NCI-H187 treated with DMSO at 0.1 percent for 48 hours (cell line): ENCODE measurements around the gene WFDC8.
"Not testable (repeated sequence)": the region's sequence is repeated elsewhere in the genome, so short reads cannot be mapped to it uniquely, and the experiment has no call there.

Experiments used
- DNase-seq: peaks from one replicate; lab custom pipeline; 2025; lab: John Stamatoyannopoulos, UW

WFDC8 gene

DNA sequence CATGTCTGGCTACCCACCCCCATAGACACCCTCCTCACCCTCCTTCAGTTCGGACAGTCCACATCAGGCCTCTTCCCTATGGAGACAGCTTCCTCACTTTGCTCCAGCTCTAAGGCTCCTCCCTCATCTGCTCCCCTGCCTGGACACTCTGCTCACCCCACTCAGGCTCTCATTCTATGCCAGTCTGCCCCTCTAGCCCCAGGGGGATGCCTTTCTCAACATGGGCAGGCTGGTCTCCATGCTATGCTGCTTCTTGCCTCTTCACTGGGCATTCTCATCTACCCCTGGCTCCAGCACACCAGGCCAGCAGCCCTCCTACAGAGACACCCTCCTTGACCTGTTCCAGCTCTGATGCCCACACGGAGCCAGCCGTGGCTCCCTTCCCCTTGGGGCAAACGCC lies at the start of gene WFDC8:
TSS of gene WFDC8 (minus strand) at position 101 of the 400 bp plus-strand sequence. CDS start at position 64, 37 bp downstream.
- no peak for DNase-seq

DNA sequence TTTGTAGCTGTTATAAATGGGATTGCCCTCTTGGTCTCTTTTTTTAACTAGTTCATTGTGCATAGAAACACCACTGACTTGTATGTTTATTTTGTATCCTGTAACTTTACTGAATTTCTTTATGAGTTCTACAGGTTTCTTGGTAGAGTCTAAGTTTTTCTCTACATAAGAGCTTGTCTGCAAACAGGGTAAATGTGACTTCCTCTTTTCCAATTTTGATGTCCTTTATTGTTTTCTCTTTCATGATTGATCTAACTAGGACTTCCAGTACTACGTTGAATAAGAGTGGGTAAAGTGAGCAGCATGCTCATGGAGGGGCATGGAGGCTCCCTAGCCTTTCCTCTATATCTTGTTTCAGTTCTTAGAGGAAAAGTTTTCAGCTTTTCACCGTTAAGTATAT lies 47.5 kb upstream of the WFDC8 start:
- no peak for DNase-seq

DNA sequence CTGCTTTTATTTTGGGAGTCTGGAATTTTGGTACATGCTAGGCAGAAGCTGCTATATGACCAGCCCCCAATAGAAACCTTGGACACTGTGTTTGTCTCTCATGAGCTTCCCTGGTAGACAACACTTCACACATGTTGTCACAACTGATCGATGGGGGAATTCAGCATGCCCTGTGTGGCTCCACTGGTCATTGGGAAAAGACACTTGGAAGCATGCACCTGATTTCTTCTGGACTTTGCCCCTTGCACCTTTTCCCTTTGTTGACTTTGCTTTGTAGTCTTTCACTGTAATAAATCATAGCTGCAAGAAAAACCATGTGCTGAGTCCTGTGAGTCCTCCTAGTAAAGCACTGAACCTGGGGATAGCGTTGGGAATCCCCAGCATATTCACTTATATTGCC lies 42.5 kb upstream of the WFDC8 start:
- no peak for DNase-seq

DNA sequence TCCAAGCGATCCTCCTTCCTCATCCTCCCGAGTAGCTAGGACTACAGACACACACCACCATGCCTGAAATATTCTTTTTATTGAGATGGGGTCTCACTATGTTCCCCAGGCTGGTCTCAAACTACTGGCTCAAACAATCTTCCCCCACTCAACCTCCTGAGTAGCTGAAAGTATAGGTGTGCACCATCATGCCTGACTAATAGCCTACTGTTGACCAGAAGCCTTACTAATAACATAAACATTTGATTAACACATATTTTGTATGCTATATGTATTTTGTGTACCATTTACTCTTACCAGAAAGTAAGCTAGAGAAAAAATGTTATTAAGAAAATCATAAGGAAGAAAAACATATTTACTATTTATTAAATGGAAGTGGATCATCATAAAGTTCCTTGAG lies 38.5 kb upstream of the WFDC8 start:
- DNase-seq, result no peak

DNA sequence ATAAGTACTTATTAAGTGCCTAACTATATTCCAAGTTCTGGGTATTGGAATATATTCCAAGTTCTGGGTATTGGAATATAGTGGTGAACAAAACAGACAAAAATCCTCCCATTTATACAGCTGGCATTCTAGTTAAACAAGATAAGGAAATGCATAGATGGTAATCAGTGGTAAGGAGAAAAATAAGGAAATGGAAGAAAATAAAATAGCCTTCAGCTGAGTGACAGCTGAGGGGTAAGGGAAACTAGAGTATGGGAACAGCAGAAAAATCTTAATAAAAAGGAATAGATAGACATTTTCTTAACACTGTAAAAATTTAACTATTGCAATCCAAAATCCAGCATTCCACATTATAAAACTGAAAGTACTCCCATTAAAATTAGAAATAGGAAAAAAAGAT lies 33.2 kb upstream of the WFDC8 start:
- DNase-seq, result no peak

DNA sequence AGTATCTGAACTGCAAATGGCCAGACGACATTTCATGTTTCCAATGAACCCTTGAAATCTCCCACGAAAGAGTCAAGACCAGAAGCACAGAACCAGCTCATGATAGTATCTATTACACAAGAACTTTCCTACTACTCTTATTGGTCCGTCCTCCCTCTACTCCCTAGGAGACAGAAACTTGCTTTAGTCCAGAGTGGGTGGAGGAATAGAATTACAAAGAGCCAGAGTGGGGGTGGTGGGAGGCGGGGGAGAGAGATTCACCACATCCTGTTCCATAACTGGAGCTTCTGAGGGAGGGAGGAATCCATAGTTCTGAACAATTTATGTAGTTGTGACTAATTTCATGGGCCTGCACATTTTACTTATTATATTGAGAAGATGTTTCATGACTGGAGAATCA lies 32.0 kb upstream of the WFDC8 start:
- DNase-seq, result no peak

DNA sequence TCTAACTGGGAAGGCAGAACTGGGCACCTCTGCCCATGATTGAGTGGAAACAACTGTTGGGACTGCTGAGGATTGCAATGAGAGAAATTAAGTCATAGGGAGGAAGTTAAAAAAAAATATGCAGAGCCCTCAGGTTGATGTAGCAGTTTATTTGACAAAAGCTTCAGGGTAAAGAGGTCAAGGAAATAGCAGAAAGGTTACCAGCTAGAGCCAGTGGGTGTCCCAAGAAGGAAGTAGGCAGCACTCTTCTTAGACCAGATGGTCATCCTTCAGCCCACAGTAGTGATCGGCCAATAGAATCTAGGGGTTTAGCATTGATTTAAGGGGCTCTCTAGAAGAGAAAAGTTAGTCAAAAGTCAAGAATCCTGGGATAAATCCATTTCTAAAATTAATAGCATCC lies 28.7 kb upstream of the WFDC8 start:
- no peak for DNase-seq

DNA sequence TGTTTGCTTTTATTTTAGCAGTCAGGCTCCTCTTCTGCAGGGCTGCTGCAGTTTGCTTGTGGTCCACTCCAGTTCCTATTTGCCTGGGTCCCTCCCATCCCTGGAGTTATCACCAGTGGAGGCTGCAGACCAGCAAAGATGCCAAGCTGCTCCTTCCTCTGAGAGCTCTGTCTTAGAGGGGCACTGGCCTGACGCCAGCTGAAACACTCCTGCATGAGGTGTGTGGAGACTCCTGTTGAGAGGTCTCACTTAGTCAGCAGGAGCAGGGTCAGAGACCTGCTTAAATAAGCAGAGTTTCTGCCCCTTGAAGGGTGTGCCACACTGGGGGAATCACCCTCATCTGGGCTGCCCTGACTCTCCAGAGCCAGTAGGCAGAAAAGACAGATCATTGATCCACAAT lies 16.2 kb upstream of the WFDC8 start:
- no peak for DNase-seq

DNA sequence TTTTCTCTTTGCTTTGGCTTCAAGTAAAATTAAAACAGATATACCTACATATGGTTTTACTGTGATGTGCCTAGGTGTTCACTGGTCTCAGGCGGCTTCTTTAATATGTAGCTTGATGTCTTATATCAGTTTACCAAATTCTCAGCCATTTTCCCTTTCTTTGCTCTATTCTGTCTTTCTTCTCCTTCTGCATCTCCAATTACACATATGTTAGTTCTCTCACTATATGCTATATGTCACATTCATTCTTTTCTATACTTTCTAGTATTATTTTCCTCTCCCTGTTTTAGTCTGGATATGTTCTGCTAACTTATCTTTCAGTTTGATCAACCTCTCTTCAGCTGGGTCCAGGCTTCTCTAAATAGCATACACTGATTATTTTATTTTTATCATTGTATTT lies 14.4 kb upstream of the WFDC8 start:
- no peak for DNase-seq

DNA sequence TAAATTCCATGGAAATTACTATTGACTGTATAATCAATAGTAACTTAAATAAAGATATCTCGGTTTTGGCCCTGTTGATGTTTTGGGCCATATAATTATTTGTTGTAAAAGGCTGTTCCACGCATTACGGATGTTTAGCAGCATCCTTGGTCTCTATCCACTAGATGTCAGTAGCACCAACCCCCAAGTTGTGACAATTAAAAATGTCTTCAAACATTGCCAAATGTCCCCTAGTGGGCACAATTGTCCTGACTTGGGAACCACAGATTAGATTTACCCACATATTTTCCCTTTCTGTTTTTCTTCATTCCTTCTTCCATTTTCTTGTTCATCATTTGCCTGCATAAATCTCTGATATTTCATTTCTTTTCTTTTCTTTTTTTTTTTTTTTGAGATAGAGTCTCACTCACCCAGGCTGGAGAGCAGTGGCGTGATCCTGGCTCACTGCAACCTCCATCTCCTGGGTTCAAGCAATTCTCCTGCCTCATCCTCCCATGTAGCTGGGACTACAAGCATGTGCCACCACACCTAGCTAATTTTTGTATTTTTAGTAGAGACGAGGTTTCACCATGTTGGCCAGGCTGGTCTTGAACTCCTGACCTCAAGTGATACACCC lies 13.6 kb upstream of the WFDC8 start:
- DNase-seq, result no peak

DNA sequence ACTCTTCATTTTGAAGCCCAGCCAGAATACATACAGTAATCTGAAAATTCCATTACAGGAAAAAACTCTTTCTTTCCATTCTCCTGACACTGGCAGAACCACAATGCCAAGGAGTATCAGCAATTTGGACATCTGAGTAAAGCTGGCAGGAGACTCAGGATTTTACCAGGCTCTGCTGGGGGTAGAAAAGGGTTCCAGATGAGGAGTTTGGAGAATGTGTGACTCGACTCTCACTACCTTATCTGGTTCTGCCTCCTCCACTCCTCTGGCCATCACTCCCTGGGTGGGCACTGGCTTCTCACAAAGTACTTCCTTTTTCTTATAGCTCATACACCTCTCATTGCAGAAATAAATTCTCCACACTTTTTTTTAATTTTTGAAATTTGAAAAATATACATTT lies 10.6 kb upstream of the WFDC8 start:
- DNase-seq, result no peak

DNA sequence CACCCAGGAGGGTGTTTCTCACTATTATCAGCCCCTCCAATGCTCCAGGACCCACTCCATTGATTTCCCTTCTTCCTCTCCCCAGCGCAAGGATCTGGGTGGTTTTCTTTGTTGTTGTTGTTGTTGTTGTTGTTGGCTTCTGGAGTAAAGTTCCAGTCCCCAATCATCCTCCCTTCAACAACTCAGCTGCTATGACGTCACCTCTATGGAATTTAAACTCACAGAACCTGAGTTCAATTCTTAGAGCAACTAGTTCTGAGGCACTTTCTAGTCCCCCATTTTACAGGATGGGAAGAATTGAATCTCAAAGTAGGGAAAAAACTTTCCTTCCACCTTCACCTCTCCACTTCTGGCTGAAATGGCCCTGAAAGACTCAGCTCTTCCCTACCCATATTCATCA lies 9.7 kb upstream of the WFDC8 start:
- no peak for DNase-seq

DNA sequence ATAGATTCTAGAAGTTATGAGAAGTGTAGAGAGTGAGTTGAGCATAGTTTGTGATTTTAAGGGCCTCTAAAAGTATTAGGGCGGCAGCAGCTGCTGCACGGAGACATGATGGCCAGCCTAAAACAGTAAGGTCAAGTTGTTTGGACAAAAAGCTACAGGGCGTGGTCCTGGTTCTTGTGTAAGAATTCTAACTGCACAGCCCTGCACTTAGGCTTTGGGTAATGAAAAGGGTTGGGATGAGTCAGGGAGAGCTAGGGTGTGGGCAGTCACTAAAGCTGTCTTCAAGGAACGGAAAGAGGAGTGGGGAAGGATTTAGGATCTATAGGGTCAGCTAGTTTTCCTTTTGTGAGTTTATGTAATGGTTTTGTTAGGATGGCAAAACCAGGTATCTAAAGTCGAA lies 6.9 kb upstream of the WFDC8 start:
- DNase-seq, result not testable (repeated sequence)

DNA sequence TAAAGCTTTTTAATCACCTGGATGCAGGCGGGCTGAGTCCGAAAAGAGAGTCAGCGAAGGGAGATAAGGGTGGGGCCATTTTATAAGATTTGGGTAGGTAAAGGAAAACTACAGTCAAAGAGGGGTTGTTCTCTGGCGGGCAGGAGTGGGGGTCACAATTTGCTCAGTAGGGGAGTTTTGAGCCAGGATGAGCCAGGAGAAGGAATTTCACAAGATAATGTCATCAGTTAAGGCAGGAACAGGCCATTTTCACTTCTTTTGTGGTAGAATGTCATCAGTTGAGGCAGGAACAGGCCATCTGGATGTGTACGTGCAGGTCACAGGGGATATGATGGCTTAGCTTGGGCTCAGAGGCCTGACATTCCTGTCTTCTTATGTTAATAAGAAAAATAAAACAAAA lies 5.2 kb upstream of the WFDC8 start:
- not testable (repeated sequence) for DNase-seq

DNA sequence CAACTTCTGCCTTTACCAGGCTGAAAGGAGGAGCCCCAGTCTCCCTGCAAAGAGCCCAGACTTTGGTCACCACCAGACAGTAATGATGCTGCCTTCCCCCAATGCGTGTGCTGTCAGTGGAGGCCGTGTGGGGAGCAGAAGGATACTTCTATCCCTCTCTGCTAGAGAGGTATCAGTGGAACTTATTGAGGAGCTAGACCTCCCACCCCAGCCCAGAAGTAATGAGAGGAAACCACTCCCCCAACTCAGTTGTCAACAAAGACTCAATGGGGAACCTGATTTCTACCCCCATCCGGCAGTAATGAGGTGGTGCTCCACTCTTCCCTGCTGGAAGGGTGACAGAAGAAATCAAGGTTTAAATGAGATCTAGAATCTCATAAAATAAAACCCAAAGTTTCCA lies 4.4 kb upstream of the WFDC8 start:
- no peak for DNase-seq

DNA sequence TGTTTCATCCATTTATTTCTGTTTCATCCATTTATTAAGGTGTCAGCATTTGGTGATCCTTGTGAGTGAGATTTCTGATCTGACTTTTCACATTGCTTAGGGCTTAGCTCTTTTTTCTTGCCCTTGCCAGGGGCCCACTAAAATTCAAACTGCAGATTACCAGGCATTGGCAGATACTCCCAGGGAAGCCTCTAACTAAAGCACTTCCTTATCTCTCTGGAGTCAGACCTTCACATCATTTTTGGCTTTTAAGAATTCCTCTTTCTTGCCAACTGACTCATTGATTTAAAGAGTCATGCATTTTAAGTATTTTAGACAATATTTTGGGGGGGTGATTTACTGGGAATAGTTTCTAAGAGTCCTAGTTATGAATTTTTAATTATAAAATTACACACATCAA lies 2.6 kb upstream of the WFDC8 start:
- DNase-seq, result no peak

DNA sequence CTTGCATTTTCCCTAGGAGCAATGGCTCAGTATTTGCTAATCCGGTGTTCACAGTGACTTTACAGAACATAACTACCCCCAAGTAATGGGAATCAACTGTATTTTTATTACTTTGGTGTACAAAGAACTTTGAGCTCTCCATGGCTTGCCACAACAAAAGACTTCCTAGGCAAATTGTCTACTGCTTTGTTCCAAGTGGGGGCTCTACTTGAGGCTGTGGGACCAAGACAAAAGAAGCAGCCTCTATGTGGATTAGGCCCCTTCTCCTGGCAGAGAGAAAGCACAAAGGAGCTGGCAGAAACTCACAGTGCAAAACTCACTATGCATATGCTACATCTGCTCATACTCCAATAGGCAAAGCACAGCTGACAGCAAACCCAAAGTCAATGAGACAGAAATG lies 853 bp downstream of the WFDC8 start:
- DNase-seq, result no peak

DNA sequence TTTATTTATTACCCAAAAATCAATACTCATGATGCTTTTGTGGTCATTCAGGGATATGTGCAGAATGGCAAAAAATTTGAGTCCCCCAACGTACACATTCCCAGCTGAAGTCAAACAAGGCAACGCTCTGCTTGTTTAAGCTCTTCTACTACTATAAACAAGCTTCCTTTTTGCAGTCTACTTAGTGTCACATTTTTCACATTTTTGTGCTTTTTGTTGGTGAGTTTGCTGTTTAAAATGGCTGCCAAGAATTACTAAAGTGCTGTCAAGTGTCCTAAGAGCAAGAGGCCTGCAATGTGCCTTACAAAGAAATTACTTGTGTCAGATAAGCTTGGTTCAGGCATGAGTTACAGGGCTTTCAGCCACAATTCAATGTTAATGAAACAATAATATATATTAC lies 2.1 kb downstream of the WFDC8 start:
- no peak for DNase-seq

DNA sequence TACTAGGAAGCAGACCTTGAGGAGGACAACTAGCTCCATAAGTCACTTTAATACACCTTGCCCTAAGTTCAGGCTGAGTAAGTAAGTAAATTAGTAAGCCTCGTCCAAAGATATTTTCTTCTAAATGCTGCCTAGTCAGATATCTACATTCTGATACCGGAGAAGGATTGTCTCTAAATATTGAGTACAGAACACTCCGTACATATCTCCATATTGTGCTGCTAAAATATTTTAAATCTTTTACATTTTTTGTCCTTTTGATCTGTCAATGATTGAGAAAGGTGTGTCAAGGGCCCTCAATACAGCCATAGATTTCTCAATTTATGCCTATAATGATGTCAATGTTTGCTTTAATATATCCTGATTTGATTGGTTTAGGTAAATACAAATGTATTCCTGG lies 3.2 kb downstream of the WFDC8 start:
- no peak for DNase-seq

DNA sequence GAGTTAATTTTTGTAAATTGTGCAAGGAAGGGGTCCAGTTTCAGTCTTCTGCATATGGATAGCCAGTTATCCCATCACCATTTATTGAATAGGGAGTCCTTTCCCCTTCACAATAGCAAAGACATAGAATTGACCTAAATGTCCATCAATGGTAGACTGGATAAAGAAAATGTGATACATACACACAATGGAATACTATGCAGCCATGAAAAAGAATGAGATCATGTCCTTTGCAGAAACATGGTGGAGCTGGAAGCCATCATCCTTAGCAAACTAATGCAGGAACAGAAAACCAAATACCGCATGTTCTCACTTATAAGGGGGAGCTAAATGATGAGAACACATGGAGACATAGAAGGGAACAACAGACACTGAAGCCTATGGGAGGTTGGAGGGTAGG lies 9.4 kb downstream of the WFDC8 start:
- not testable (repeated sequence) for DNase-seq

DNA sequence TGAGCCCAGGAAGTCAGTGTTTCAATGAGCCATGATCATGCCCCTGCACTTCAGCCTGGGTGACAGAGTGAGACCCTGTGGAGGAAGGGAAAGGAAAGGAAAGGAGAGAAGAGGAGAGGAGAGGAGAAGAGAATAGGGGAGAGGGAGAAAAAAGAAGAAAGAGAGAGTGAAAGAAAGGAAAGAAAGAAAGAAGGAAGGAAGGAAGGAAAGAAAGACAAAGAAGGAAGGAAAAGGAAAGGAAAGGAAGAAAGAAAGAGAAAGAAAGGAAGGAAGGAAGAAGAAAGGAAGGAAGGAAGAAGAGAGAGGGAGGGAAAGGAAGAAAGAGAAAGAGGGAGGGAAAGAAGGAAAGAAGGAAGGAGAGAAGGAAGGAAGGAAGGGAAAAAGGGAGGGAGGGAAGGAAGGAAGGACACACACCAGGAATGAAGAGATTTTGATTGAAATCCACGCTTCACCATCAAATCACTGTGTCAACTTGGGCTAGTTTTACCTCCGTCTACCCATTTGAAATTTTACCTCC lies 14.3 kb downstream of the WFDC8 start:
- no peak for DNase-seq

DNA sequence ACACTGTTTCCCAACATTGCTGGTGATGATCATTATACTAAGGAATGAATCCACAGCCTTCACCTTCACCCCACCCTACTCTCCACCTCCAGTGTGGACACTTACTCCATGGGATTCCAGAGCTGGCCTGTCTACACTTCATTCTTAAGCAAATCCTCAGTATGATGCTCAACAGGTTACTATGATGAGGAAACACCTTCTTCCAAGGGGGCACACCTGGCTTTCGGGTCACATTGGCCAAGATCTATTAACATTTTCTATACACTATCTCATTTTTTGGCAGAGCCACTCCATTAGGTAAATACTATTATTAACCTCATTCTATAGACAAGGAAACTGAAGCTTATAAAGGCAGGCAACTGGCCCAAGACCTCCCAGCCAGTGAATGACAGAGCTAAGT lies 23.9 kb downstream of the WFDC8 start:
- DNase-seq, result no peak

DNA sequence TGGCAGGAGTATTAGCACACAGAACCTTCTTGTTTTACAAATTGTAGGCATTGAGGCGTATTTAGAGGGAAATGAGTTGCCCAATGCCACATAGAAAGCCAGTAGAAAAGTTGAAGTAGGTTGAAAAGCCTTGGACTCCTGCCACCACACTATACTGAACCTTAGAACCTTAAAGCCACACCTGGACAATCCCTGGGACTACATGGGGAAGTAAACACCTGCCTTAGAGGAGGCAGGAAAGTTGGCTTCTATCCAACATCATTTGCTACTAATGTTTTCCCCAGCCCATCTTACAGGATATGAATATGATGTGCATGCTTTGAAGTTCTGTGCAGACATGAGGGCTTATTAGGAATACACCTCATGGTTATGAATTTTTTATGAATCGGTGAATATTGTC lies 26.6 kb downstream of the WFDC8 start:
- DNase-seq, result no peak

DNA sequence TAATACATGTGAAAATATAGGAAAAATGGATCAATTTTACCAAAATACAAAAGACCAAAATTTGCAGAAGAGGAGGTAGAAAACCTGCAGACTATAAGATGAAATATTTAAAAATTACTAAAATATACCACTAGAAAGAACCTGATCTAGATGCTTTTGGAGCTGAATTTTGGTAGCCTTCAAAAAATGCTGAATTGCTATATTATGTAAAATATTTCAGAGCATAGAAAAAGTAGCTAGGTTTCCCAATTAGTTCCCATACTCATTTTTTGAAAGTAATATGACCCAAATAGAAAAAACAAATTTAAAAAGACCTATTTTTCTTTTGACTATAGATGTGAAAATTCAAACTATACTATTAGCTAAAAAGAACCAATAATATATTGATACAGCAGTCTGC lies 28.3 kb downstream of the WFDC8 start:
- no peak for DNase-seq

DNA sequence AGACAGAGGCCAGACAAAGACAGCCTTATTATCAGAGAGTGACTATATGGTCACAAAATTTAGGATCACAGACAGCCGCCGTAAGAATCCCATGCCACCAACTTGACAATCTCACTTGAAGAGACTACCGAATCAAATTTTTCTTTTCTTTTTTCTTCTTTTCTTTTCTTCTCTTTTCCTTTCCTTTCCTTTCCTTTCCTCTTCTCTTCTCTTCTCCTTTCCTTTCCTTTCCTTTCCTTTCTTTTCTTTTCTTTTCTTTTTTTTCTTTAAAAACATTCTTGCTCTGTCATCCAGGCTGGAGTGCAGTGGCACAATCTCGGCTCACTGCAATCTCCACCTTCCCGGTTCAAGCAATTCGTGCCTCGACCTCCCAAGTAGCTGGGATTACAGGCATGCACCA lies 30.7 kb downstream of the WFDC8 start:
- no peak for DNase-seq
